Keratinocyte (primary cell): ENCODE measurements around the gene TAF6. TPM values are rescaled to one million over a fixed set of nuclear protein-coding genes. Genes with fewer than 3 reads are reported as not detected.

Experiments used
- DNase-seq: peaks from one replicate; pipeline ENCODE4 v3.0.0-alpha.2; 2011; ENCODE audit warnings: low read depth, missing footprints, low spot score
- FAIRE-seq: peaks from 2 replicates; lab custom pipeline; 2011; peaks lifted over from hg19 to GRCh38; lab: Jason Lieb, UNC
- H2AFZ ChIP-seq: 2 replicates; pipeline ENCODE4 v1.6.0; 2012; ENCODE audit warnings: low read length, control low read depth, inconsistent platforms; ENCODE audit not compliant: control insufficient read depth
- H3K27ac ChIP-seq: 2 replicates; pipeline ENCODE4 v1.5.1; 2011; ENCODE audit warnings: low read length; ENCODE audit not compliant: control insufficient read depth, insufficient read depth
- H3K27me3 ChIP-seq: 3 replicates; pipeline ENCODE4 v1.6.0; 2011; ENCODE audit warnings: low read length; ENCODE audit not compliant: control insufficient read depth, insufficient read depth; ENCODE audit errors: extremely low read depth
- H3K36me3 ChIP-seq, 2 experiments: 2 replicates in 1 of 2; 3 replicates in 1 of 2; pipeline ENCODE4 v1.5.1; 2011; ENCODE audit warnings: low read length in 2 of 2, mild to moderate bottlenecking in 1 of 2; ENCODE audit not compliant: control insufficient read depth in 2 of 2, insufficient read depth in 2 of 2; ENCODE audit errors: extremely low read depth in 1 of 2
- H3K4me1 ChIP-seq: 3 replicates; pipeline ENCODE4 v1.5.1; 2011; ENCODE audit warnings: low read length; ENCODE audit not compliant: control insufficient read depth, insufficient read depth; ENCODE audit errors: extremely low read depth
- H3K4me2 ChIP-seq: 3 replicates; pipeline ENCODE4 v1.6.0; 2011; ENCODE audit warnings: low read depth, low read length; ENCODE audit not compliant: control insufficient read depth, insufficient read depth; ENCODE audit errors: extremely low read depth
- H3K4me3 ChIP-seq, 3 experiments: fragments of 200-600 bp in 1 of 3; sonication (generic) in 1 of 3; 2 replicates in 2 of 3; 3 replicates in 1 of 3; pipeline ENCODE4 v1.5.1; 2011 to 2016; ENCODE audit warnings: low read length in 3 of 3, mild to moderate bottlenecking in 3 of 3, control low read depth in 2 of 3, inconsistent platforms in 1 of 3, low read depth in 1 of 3, mixed read lengths in 1 of 3, mixed run types in 1 of 3, moderate library complexity in 1 of 3; ENCODE audit not compliant: control insufficient read depth in 2 of 3, insufficient read depth in 2 of 3; ENCODE audit errors: extremely low read depth in 1 of 3
- H3K79me2 ChIP-seq: 2 replicates; pipeline ENCODE4 v1.6.0; 2012; ENCODE audit warnings: low read length; ENCODE audit not compliant: control insufficient read depth, insufficient read depth
- H3K9ac ChIP-seq: 3 replicates; pipeline ENCODE4 v1.6.0; 2011; ENCODE audit warnings: low read length; ENCODE audit not compliant: control insufficient read depth, insufficient read depth; ENCODE audit errors: extremely low read depth
- H3K9me1 ChIP-seq: 3 replicates; pipeline ENCODE4 v1.6.0; 2011; ENCODE audit warnings: low read length; ENCODE audit not compliant: control insufficient read depth, insufficient read depth; ENCODE audit errors: extremely low read depth
- H3K9me3 ChIP-seq: 2 replicates; pipeline ENCODE4 v1.5.1; 2012; ENCODE audit warnings: low read depth, low read length; ENCODE audit not compliant: control insufficient read depth
- H4K20me1 ChIP-seq: 3 replicates; pipeline ENCODE4 v1.6.0; 2011; ENCODE audit warnings: low read length; ENCODE audit not compliant: control insufficient read depth, insufficient read depth; ENCODE audit errors: extremely low read depth
- CTCF ChIP-seq, 3 experiments: IDR thresholded peaks in 1 of 3; conservative IDR thresholded peaks in 1 of 3; optimal IDR thresholded peaks in 1 of 3; 2 replicates in 2 of 3; 3 replicates in 1 of 3; pipeline versions ENCODE3 to v1.5.1; 2011; ENCODE audit warnings: low read length in 3 of 3, mild to moderate bottlenecking in 3 of 3, moderate library complexity in 2 of 3, control low read depth in 1 of 3, inconsistent platforms in 1 of 3; ENCODE audit not compliant: insufficient read depth in 2 of 3; ENCODE audit errors: extremely low read depth in 1 of 3
- EZH2 ChIP-seq: IDR thresholded peaks from one replicate; pipeline ENCODE4 v1.6.1; 2012; ENCODE audit warnings: inconsistent platforms, mild to moderate bottlenecking, low read length, moderate library complexity
- dilution Hi-C: fragments of 300-500 bp; cut with MboI; formaldehyde crosslinking; loops from one replicate; pipeline ENCODE4 v1.7.0; 2020; ENCODE audit warnings: low sequenced_read_pairs; ENCODE audit not compliant: extremely low pct_ligation_motif_present
- polyA plus RNA-seq, 5 experiments: library from polyadenylated mRNA; depleted of rRNA in 3 of 5; stranded (reverse) in 3 of 5; stranded (forward) in 1 of 5; unstranded in 1 of 5; fragments of >200 nt; gene quantifications; 1 replicate in 1 of 5; 2 replicates in 3 of 5; 3 replicates in 1 of 5; pipeline versions ENCODE4 v1.2.1 to v1.2.3, GENCODE V29; 2011 to 2012; ENCODE audit warnings: missing spikeins in 2 of 5, low read depth in 1 of 5, low replicate concordance in 1 of 5

The TAF6 gene
- polyA plus RNA-seq, 1 donor (not counting 4 experiments of a cell fraction or from before 2014, with no cell fraction given), result 7.6 TPM

DNA sequence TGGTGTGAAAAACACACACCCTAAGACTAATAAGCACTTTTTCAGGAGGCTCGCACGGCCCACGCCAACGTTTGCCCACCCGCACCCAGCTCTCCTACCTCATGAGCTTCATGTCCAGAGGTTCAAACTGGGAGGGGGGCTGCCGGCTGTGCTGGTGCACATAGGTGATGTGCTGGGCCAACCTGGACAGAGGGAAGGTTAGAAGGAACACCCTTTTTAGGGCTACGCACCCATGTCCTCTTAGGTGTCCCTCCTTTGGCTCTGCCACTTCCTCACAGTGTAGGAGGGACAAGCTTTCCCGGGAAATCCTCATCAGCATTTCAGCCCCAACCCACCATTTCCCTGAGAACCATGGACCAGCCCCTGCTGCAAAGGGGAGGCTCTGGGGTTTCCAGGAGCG lies 23.9 kb downstream of the TAF6 start:
- peaks cover 62 to 77% of the 10 kb centered on the region in 2 experiments for H3K36me3 ChIP-seq
- dilution Hi-C loops, result no loop called here
- H4K20me1 ChIP-seq, result peaks cover 6% of the 10 kb centered on the region

DNA sequence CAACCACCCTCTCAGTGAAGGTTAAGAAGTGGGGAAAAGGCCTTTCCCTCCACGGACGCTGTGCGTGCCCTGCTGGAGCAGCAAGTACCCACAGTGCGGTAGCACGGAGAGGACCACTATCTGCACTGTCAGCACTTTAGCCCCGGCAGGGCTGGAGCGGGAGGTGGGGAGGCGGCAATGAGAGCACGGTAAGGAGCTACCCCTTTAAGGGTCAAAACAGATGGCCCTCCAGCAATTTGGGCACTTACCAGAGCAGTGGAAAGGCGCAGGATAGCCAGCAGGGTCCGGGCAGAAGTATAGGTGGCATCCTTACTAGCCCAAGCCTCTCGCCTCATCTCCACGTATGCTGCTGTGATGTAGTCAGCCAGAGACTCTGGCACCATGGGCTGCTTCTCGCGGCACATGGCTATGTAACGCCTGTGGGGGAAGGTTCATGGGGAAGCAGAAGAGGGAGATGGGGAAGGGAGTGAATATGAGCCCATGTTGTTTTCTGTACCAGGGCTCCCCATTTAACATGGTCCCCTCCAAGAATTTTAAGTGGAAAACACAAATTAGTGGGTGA lies 25.2 kb downstream of the TAF6 start:
- peaks cover 56 to 71% of the 10 kb centered on the region in 2 experiments for H3K36me3 ChIP-seq

More for the DNA sequence above, 23.9 kb downstream of the TAF6 start:
- Histone ChIP-seq H3K9ac (no peak overlapping the region), H2AFZ (no peak overlapping the region), H3K9me3 (no peaks in the 10 kb centered on the region), H3K27me3 (no peaks in the 10 kb centered on the region), H3K27ac (no peak overlapping the region), H3K79me2 (peaks cover 36% of the 10 kb centered on the region), H3K4me1 (peaks cover 4% of the 10 kb centered on the region), H3K9me1 (no peaks in the 10 kb centered on the region), H3K4me2 (no peak overlapping the region), H3K4me3 (no peak overlapping the region)
- FAIRE-seq (no peak), DNase-seq (no peak)
- TF ChIP-seq EZH2, result no peak
- no peak for TF ChIP-seq CTCF (optimal IDR thresholded peaks at IDR 0.05 in 1 of 3, IDR thresholded peaks at IDR 0.05 in 1 of 3, conservative IDR thresholded peaks at IDR 0.05 in 1 of 3; ENCODE audit: extremely low read depth in 1 of 3, insufficient read depth in 2 of 3, low read length in 3 of 3)

More for the DNA sequence above, 25.2 kb downstream of the TAF6 start:
- no peaks in the 10 kb centered on the region for H3K27me3 ChIP-seq
- H3K9me3 ChIP-seq, result no peaks in the 10 kb centered on the region
- no peak overlapping the region for H2AFZ ChIP-seq
- DNase-seq, result no peak
- FAIRE-seq, result no peak
- no peak overlapping the region for H3K27ac ChIP-seq
- no peak overlapping the region for H3K9ac ChIP-seq
- H3K79me2 ChIP-seq, result peaks cover 30% of the 10 kb centered on the region
- H3K4me1 ChIP-seq, result peaks cover 6% of the 10 kb centered on the region
- H4K20me1 ChIP-seq, result peaks cover 6% of the 10 kb centered on the region
- no peak overlapping the region for H3K4me2 ChIP-seq
- TF ChIP-seq EZH2 (no peak), CTCF (optimal IDR thresholded peaks at IDR 0.05 in 1 of 3, IDR thresholded peaks at IDR 0.05 in 1 of 3, conservative IDR thresholded peaks at IDR 0.05 in 1 of 3; ENCODE audit: extremely low read depth in 1 of 3, insufficient read depth in 2 of 3, low read length in 3 of 3) (no peak)
- H3K9me1 ChIP-seq, result no peaks in the 10 kb centered on the region
- dilution Hi-C loops, result no loop called here
- no peak overlapping the region for H3K4me3 ChIP-seq
